ENCODE data around the gene TSPAN3.

The TSPAN3 gene

GRCh38 chr15:77001351-77001750 is 69.6 kb downstream of the TSPAN3 start:
- DNase-seq (ENCODE audit: extremely low read depth, low read depth): no peak
- TF ChIP-seq CTCF (IDR thresholded peaks at IDR 0.05; ENCODE audit: low read depth, low read length): no peak

GRCh38 chr15:76999996-77000395 is 70.9 kb downstream of the TSPAN3 start:
- TF ChIP-seq CTCF (IDR thresholded peaks at IDR 0.05; ENCODE audit: low read depth, low read length): no peak
- no peak for DNase-seq (ENCODE audit: extremely low read depth, low read depth)

- TF ChIP-seq CTCF (IDR thresholded peaks at IDR 0.05; ENCODE audit: low read depth, low read length): no peak
- no peak for DNase-seq (ENCODE audit: extremely low read depth, low read depth)
Observed at GRCh38 chr15:76998663-76999285, 72.1 kb downstream of the TSPAN3 start.

GRCh38 chr15:76996526-76997401 is 74.1 kb downstream of the TSPAN3 start:
- no peak; the same call in 1 of the 2 replicates for TF ChIP-seq CTCF (IDR thresholded peaks at IDR 0.05; ENCODE audit: low read depth, low read length)
- DNase-seq (ENCODE audit: extremely low read depth, low read depth): no peak

- no peak for TF ChIP-seq CTCF (IDR thresholded peaks at IDR 0.05; ENCODE audit: low read depth, low read length)
- DNase-seq (ENCODE audit: extremely low read depth, low read depth): no peak
Observed at GRCh38 chr15:76996076-76996525, 74.8 kb downstream of the TSPAN3 start.

- no peak for TF ChIP-seq CTCF (IDR thresholded peaks at IDR 0.05; ENCODE audit: low read depth, low read length)
- DNase-seq (ENCODE audit: extremely low read depth, low read depth): no peak
Observed at GRCh38 chr15:76994971-76995945, 75.7 kb downstream of the TSPAN3 start, which contains the start of gene PSTPIP1. Gene PSTPIP1 (plus strand): TSS chr15:76995126. CDS start chr15:76995574, 448 bp downstream.

Data from AG09319 (cell line).